Esophagus mucosa (tissue), 1 donor: ENCODE results near the gene SAYSD1. TPM values are rescaled to one million over a fixed set of nuclear protein-coding genes. Genes with fewer than 3 reads are reported as not detected.
"Not testable (repeated sequence)": the region's sequence is repeated elsewhere in the genome, so short reads cannot be mapped to it uniquely, and the experiment has no call there.

Experiments used
- ATAC-seq: fragments of 200-7000 bp; cut with Tn5 transposase; one replicate; pipeline ENCODE4 v1.9.1; 2020
- total RNA-seq: library from RNA; stranded (reverse); gene quantifications from one replicate; pipeline ENCODE4 v1.2.4, GENCODE V29; 2023
- donor health status: DM: yes; HTN: yes; CAD: no.

The SAYSD1 gene
- 8.9 TPM for total RNA-seq

GRCh38 chr6:39114704-39115599, at the start of gene SAYSD1:
Gene SAYSD1 (minus strand): TSS chr6:39115186. CDS start chr6:39115089, 97 bp downstream.
- ATAC-seq: peak; percentile 98

- ATAC-seq: no peak
Observed at GRCh38 chr6:39157511-39157910, 42.5 kb upstream of the SAYSD1 start.

- ATAC-seq: no peak
Observed at GRCh38 chr6:39156801-39157200, 41.8 kb upstream of the SAYSD1 start.

GRCh38 chr6:39154705-39155104, 39.7 kb upstream of the SAYSD1 start:
- no peak for ATAC-seq

- no peak for ATAC-seq
Observed at GRCh38 chr6:39153766-39154397, 38.9 kb upstream of the SAYSD1 start.

- ATAC-seq: no peak
Observed at GRCh38 chr6:39152262-39152661, 37.3 kb upstream of the SAYSD1 start.

- ATAC-seq: no peak
Observed at GRCh38 chr6:39151211-39151610, 36.2 kb upstream of the SAYSD1 start.

GRCh38 chr6:39144481-39145173, 29.6 kb upstream of the SAYSD1 start:
- ATAC-seq: no peak

- ATAC-seq: no peak
Observed at GRCh38 chr6:39143238-39143930, 28.4 kb upstream of the SAYSD1 start.

- ATAC-seq: peak; percentile 58
Observed at GRCh38 chr6:39140556-39141167, 25.7 kb upstream of the SAYSD1 start.

GRCh38 chr6:39137245-39137644, 22.3 kb upstream of the SAYSD1 start:
- peak; percentile 55 for ATAC-seq

GRCh38 chr6:39136207-39136606, 21.2 kb upstream of the SAYSD1 start:
- ATAC-seq: not testable (repeated sequence)

GRCh38 chr6:39134761-39135160, 19.8 kb upstream of the SAYSD1 start:
- not testable (repeated sequence) for ATAC-seq

GRCh38 chr6:39130691-39131090, 15.7 kb upstream of the SAYSD1 start:
- ATAC-seq: no peak

GRCh38 chr6:39128832-39129231, 13.8 kb upstream of the SAYSD1 start:
- no peak for ATAC-seq

GRCh38 chr6:39128106-39128505, 13.1 kb upstream of the SAYSD1 start:
- ATAC-seq: no peak

- no peak for ATAC-seq
Observed at GRCh38 chr6:39124114-39124513, 9.1 kb upstream of the SAYSD1 start.

- ATAC-seq: no peak
Observed at GRCh38 chr6:39118921-39119320, 3.9 kb upstream of the SAYSD1 start.

- ATAC-seq: peak; percentile 12
Observed at GRCh38 chr6:39114388-39114703, 640 bp downstream of the SAYSD1 start.

GRCh38 chr6:39113788-39114187, 1.2 kb downstream of the SAYSD1 start:
- no peak for ATAC-seq

- no peak for ATAC-seq
Observed at GRCh38 chr6:39111280-39111679, 3.7 kb downstream of the SAYSD1 start.
